DND-41 (cell line): Measurements from ENCODE around the gene GRHL3.
"Not testable (repeated sequence)": the region's sequence is repeated elsewhere in the genome, so short reads cannot be mapped to it uniquely, and the experiment has no call there.

Source experiments
- ATAC-seq: fragments of 200-7000 bp; cut with Tn5 transposase; 3 replicates; pipeline ENCODE4 v1.9.1; 2021; ENCODE audit warnings: low read depth; ENCODE audit not compliant: insufficient read depth
- DNase-seq: peaks from one replicate; pipeline ENCODE4 v3.0.0-alpha.2; 2020
- H2AFZ ChIP-seq: 2 replicates; pipeline ENCODE4 v1.6.0; 2012; ENCODE audit warnings: low read depth, low read length
- H3K27ac ChIP-seq: 2 replicates; pipeline ENCODE4 v1.5.1; 2012; ENCODE audit warnings: low read length, inconsistent platforms
- H3K27me3 ChIP-seq: fragments of 200-600 bp; sonication (generic); 2 replicates; pipeline ENCODE4 v1.6.0; 2012; ENCODE audit warnings: low read length, mild to moderate bottlenecking, inconsistent platforms; ENCODE audit not compliant: insufficient read depth, poor library complexity
- H3K36me3 ChIP-seq: 2 replicates; pipeline ENCODE4 v1.5.1; 2012; ENCODE audit warnings: low read length, inconsistent platforms; ENCODE audit not compliant: insufficient read depth
- H3K4me1 ChIP-seq: 2 replicates; pipeline ENCODE4 v1.5.1; 2012; ENCODE audit warnings: mild to moderate bottlenecking, low read length; ENCODE audit not compliant: insufficient read depth
- H3K4me2 ChIP-seq: 2 replicates; pipeline ENCODE4 v1.6.0; 2012; ENCODE audit warnings: mild to moderate bottlenecking, moderate library complexity, low read length, inconsistent platforms; ENCODE audit not compliant: insufficient read depth
- H3K4me3 ChIP-seq, 2 experiments: fragments of 200-600 bp in 1 of 2; shearing (Covaris generic) in 1 of 2; 2 replicates each; pipeline ENCODE4 v1.5.1; 2012 to 2016; ENCODE audit warnings: inconsistent platforms in 2 of 2, low read length in 2 of 2, mild to moderate bottlenecking in 2 of 2, low read depth in 1 of 2, moderate library complexity in 1 of 2
- H3K79me2 ChIP-seq: 2 replicates; pipeline ENCODE4 v1.6.0; 2012; ENCODE audit warnings: low read length, inconsistent platforms; ENCODE audit not compliant: insufficient read depth
- H3K9ac ChIP-seq: 2 replicates; pipeline ENCODE4 v1.6.0; 2012; ENCODE audit warnings: low read depth, mild to moderate bottlenecking, inconsistent platforms, low read length, moderate library complexity
- H3K9me3 ChIP-seq: 2 replicates; pipeline ENCODE4 v1.5.1; 2012; ENCODE audit warnings: low read length, moderate library complexity, mild to moderate bottlenecking, inconsistent platforms; ENCODE audit not compliant: insufficient read depth, severe bottlenecking
- H4K20me1 ChIP-seq: 2 replicates; pipeline ENCODE4 v1.6.0; 2012; ENCODE audit warnings: low read length; ENCODE audit not compliant: insufficient read depth
- EZH2 ChIP-seq: IDR thresholded peaks from 3 replicates; pipeline ENCODE4 v1.6.1; 2012; ENCODE audit warnings: borderline replicate concordance, low read depth, mild to moderate bottlenecking, moderate library complexity, low read length, inconsistent platforms; ENCODE audit not compliant: severe bottlenecking
- TF ChIP-seq, protein P1 (sequence below): IDR thresholded peaks from 2 replicates; pipeline ENCODE4 v1.5.1; 2012; ENCODE audit warnings: borderline replicate concordance, low read length, moderate library complexity, mild to moderate bottlenecking; ENCODE audit not compliant: poor library complexity, severe bottlenecking; ENCODE audit errors: extremely low read depth

GRHL3 gene

GRCh38 chr1:24286246-24287010 is 32.7 kb upstream of the GRHL3 start:
- DNase-seq, result no peak
- Histone ChIP-seq H3K27ac (no peak overlapping the region), H3K4me2 (no peak overlapping the region), H2AFZ (no peak overlapping the region), H4K20me1 (no peaks in the 10 kb centered on the region; the same call in 1 of the 2 replicates), H3K9ac (no peak overlapping the region), H3K9me3 (no peaks in the 10 kb centered on the region), H3K36me3 (no peaks in the 10 kb centered on the region), H3K4me1 (no peaks in the 10 kb centered on the region), H3K27me3 (peaks cover 10% of the 10 kb centered on the region), H3K4me3 (no peak overlapping the region), H3K79me2 (no peaks in the 10 kb centered on the region)
- no peak for ATAC-seq
- TF ChIP-seq EZH2, result no peak
- TF ChIP-seq, protein P1, sequence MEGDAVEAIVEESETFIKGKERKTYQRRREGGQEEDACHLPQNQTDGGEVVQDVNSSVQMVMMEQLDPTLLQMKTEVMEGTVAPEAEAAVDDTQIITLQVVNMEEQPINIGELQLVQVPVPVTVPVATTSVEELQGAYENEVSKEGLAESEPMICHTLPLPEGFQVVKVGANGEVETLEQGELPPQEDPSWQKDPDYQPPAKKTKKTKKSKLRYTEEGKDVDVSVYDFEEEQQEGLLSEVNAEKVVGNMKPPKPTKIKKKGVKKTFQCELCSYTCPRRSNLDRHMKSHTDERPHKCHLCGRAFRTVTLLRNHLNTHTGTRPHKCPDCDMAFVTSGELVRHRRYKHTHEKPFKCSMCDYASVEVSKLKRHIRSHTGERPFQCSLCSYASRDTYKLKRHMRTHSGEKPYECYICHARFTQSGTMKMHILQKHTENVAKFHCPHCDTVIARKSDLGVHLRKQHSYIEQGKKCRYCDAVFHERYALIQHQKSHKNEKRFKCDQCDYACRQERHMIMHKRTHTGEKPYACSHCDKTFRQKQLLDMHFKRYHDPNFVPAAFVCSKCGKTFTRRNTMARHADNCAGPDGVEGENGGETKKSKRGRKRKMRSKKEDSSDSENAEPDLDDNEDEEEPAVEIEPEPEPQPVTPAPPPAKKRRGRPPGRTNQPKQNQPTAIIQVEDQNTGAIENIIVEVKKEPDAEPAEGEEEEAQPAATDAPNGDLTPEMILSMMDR, result no peak

GRCh38 chr1:24287779-24288178 is 31.4 kb upstream of the GRHL3 start:
- H3K4me1 ChIP-seq, ATAC-seq, H3K27me3 ChIP-seq, H3K79me2 ChIP-seq, H2AFZ ChIP-seq, H3K9ac ChIP-seq, H3K27ac ChIP-seq, H3K36me3 ChIP-seq, H3K4me2 ChIP-seq, H4K20me1 ChIP-seq, DNase-seq, H3K4me3 ChIP-seq, H3K9me3 ChIP-seq: not testable (repeated sequence)

DNA sequence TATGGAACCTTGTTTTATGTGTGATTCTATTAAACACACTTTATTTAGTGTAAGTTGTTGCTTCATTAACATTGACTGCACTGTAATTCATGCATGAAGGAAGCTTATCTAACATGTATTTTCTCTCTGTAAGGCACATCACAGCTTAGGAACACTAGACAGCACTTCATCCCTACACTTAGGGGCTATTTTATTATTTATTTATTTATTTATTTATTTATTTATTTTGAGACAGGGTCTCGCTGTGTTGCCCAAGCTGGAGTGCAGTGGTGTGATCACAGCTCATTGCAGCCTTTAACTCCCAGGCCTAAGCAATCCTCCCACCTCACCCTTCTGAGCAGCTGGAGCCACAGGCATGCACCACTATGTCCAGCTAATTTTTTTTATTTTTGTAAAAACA is 30.7 kb upstream of the GRHL3 start:
- Histone ChIP-seq H3K4me3 (no peak overlapping the region), H4K20me1 (no peaks in the 10 kb centered on the region; the same call in 1 of the 2 replicates), H3K9me3 (no peaks in the 10 kb centered on the region), H3K27ac (no peak overlapping the region), H3K4me1 (no peaks in the 10 kb centered on the region), H3K79me2 (no peaks in the 10 kb centered on the region), H2AFZ (no peak overlapping the region), H3K36me3 (no peaks in the 10 kb centered on the region), H3K9ac (no peak overlapping the region), H3K27me3 (peaks cover 10% of the 10 kb centered on the region), H3K4me2 (no peak overlapping the region)
- DNase-seq, result no peak
- no peak for ATAC-seq
- TF ChIP-seq EZH2, result no peak
- TF ChIP-seq, protein P1, result no peak

DNA sequence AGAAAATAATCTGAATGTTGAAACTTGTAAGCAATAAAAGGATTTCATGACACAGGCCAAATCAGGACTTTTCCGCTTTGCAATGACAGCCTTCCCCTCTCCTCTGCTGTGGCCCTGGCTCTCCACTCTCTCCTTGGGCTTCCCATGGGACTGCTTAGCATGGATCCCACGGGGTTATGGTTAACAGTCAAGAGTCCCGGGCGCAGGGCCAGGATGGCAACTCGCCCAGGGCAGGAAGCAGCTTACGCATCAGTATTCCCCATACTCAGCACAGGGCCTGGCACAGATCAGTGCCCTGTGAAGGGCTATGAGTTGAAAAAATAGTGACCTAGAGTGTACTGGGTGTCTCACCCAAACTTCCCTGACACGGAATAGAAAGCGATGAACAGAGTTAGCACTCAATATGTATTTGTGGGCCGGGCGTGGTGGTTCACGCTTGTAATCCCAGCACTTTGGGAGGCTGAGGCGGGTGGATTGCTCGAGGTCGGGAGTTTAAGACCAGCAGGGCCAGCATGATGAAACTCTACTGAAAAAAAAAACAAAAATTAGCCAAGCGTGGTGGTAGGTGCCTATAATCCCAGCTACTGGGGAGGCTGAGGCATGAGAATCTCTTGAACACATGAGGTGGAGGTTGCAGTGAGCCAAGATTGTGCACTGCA is 29.1 kb upstream of the GRHL3 start:
- Histone ChIP-seq H3K27me3 (peaks cover 16% of the 10 kb centered on the region), H3K36me3 (no peaks in the 10 kb centered on the region), H3K9me3 (no peaks in the 10 kb centered on the region), H4K20me1 (no peaks in the 10 kb centered on the region; the same call in 1 of the 2 replicates), H3K9ac (no peak overlapping the region), H3K79me2 (no peaks in the 10 kb centered on the region), H3K4me3 (no peak overlapping the region), H3K4me1 (no peaks in the 10 kb centered on the region), H2AFZ (no peak overlapping the region), H3K4me2 (no peak overlapping the region), H3K27ac (no peak overlapping the region)
- ATAC-seq (no peak), DNase-seq (no peak)
- TF ChIP-seq, protein P1, result no peak
- no peak for TF ChIP-seq EZH2
